ENCODE measurements around the gene KCNN2.

GRCh38 chr5:114467171-114467570 lies 105.3 kb downstream of the KCNN2 start:
- TF ChIP-seq CTCF (IDR thresholded peaks at IDR 0.05 in 2 of 3, conservative IDR thresholded peaks at IDR 0.05 in 1 of 3; ENCODE audit: insufficient read depth in 2 of 3, low read depth in 1 of 3, low read length in 3 of 3), result no peak
- TF ChIP-seq REST (IDR thresholded peaks at IDR 0.05; ENCODE audit: borderline replicate concordance), result no peak
- no peak for TF ChIP-seq REST (CRISPR knock-in tag; IDR thresholded peaks at IDR 0.05; ENCODE audit: low read depth)
- no peak for TF ChIP-seq MYBL2 (IDR thresholded peaks at IDR 0.05; ENCODE audit: low read depth)
- TF ChIP-seq MYBL2 (CRISPR knock-in tag; IDR thresholded peaks at IDR 0.05; ENCODE audit: borderline replicate concordance), result no peak
- no peak for TF ChIP-seq SRSF1 (IDR thresholded peaks at IDR 0.05; ENCODE audit: low read depth, low read length)
- TF ChIP-seq HMG20B (CRISPR knock-in tag; IDR thresholded peaks at IDR 0.05), result no peak

All from K562 (cell line).